Thyroid gland (tissue), 4 donors: ENCODE data around the gene ARL8B.

Source experiments
- POLR2A ChIP-seq, 2 donors: fragments of 450-650 bp; IDR thresholded peaks; one replicate each; pipeline ENCODE4 v1.6.1; 2017; ENCODE audit warnings: antibody characterized with exemption in 2 of 2, mild to moderate bottlenecking in 2 of 2, moderate library complexity in 1 of 2
- TF ChIP-seq, protein P1 (sequence below), 6 experiments: fragments of 200-600 bp in 3 of 6; fragments of 450-650 bp in 3 of 6; sonication (generic) in 3 of 6; IDR thresholded peaks; one replicate each; pipeline ENCODE4 v1.5.1; 2016 to 2019; ENCODE audit warnings: antibody characterized with exemption in 6 of 6, mild to moderate bottlenecking in 2 of 6, inconsistent platforms in 1 of 6, moderate library complexity in 1 of 6

- TF ChIP-seq POLR2A (IDR thresholded peaks at IDR 0.05): no peak
- TF ChIP-seq, protein P1, sequence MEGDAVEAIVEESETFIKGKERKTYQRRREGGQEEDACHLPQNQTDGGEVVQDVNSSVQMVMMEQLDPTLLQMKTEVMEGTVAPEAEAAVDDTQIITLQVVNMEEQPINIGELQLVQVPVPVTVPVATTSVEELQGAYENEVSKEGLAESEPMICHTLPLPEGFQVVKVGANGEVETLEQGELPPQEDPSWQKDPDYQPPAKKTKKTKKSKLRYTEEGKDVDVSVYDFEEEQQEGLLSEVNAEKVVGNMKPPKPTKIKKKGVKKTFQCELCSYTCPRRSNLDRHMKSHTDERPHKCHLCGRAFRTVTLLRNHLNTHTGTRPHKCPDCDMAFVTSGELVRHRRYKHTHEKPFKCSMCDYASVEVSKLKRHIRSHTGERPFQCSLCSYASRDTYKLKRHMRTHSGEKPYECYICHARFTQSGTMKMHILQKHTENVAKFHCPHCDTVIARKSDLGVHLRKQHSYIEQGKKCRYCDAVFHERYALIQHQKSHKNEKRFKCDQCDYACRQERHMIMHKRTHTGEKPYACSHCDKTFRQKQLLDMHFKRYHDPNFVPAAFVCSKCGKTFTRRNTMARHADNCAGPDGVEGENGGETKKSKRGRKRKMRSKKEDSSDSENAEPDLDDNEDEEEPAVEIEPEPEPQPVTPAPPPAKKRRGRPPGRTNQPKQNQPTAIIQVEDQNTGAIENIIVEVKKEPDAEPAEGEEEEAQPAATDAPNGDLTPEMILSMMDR (IDR thresholded peaks at IDR 0.05): no peak
These were observed 33.1 kb downstream of the ARL8B start for GRCh38 chr3:5155241-5155640.
